ENCODE data around the gene ATXN10. TPM values are rescaled to one million over a fixed set of nuclear protein-coding genes. Genes with fewer than 3 reads are reported as not detected.

The ATXN10 gene
- total and polyA plus RNA-seq, 2 of the 13 experiments (the other 11 are each of a cell fraction or from before 2014, with no cell fraction given), result 60.1 to 194 TPM

DNA sequence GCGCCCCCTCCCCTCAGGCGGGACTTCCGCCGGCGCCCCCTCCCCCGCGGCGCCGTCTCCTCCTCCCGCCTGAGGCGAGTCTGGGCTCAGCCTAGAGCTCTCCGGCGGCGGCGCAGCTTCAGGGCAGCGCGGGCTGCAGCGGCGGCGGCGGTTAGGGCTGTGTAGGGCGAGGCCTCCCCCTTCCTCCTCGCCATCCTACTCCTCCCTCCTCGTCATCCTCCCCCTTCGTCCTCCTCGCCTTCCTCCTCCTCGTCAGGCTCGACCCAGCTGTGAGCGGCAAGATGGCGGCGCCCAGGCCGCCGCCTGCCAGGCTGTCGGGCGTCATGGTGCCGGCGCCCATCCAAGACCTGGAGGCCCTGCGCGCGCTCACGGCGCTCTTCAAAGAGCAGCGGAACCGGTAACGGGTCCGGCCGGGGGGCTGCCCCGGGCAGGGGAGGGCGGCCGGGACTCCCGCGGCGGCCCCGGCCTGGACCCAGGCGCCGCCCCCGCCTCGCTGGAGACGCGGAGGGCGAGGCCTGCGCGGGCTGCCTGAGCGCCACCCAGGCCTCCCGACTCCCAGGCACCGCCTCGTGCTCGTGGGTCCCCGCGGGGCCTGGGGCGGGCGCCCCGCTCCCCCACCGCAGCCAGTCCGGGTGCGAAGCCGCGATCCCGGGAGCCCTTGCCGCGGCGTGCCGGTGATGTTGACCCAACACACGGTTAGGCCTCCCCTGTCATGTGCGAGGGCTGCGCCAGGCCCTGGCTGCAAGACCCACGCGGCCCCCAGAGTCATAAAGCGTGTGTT is at the start of gene ATXN10 (continued):
- TF ChIP-seq, protein P1, sequence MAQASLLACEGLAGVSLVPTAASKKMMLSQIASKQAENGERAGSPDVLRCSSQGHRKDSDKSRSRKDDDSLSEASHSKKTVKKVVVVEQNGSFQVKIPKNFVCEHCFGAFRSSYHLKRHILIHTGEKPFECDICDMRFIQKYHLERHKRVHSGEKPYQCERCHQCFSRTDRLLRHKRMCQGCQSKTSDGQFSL (CRISPR knock-in tag; IDR thresholded peaks at IDR 0.05), result peak; percentile 59; the same call in 1 of the 2 replicates
- TF ChIP-seq ZNF607 (CRISPR knock-in tag; IDR thresholded peaks at IDR 0.05; ENCODE audit: borderline replicate concordance) (0 out of 2 replicates have a peak, but pooled peaks have one; percentile 21), ZSCAN9 (CRISPR knock-in tag; IDR thresholded peaks at IDR 0.05; ENCODE audit: borderline replicate concordance) (no peak), ZNF761 (CRISPR knock-in tag; conservative IDR thresholded peaks at IDR 0.05) (no peak), ZNF614 (CRISPR knock-in tag; IDR thresholded peaks at IDR 0.05; ENCODE audit: borderline replicate concordance) (no peak), KAT8 (CRISPR knock-in tag; IDR thresholded peaks at IDR 0.05) (peak; percentile 63; the same call in 1 of the 2 replicates), ASH2L (IDR thresholded peaks at IDR 0.05; ENCODE audit: insufficient read length, low read depth, low read length) (peak; percentile 78), ZNF235 (CRISPR knock-in tag; IDR thresholded peaks at IDR 0.05; ENCODE audit: borderline replicate concordance) (peak; percentile 16; the same call in 1 of the 2 replicates), ZC3H4 (CRISPR knock-in tag; IDR thresholded peaks at IDR 0.05; ENCODE audit: borderline replicate concordance) (no peak), PRDM4 (CRISPR knock-in tag; IDR thresholded peaks at IDR 0.05; ENCODE audit: borderline replicate concordance) (no peak), ADNP (CRISPR knock-in tag; IDR thresholded peaks at IDR 0.05) (no peak), TCF7 (IDR thresholded peaks at IDR 0.05; ENCODE audit: low read depth) (no peak), JUN (CRISPR knock-in tag; IDR thresholded peaks at IDR 0.05) (0 out of 2 replicates have a peak, but pooled peaks have one; percentile 6), KAT7 (CRISPR knock-in tag; IDR thresholded peaks at IDR 0.05; ENCODE audit: borderline replicate concordance) (peak; percentile 36; the same call in 1 of the 2 replicates), WIZ (CRISPR knock-in tag; IDR thresholded peaks at IDR 0.05) (0 out of 2 replicates have a peak, but pooled peaks have one; percentile 21), ZNF367 (CRISPR knock-in tag; IDR thresholded peaks at IDR 0.05; ENCODE audit: borderline replicate concordance) (no peak; the same call in 1 of the 2 replicates), HBP1 (CRISPR knock-in tag; IDR thresholded peaks at IDR 0.05; ENCODE audit: low read depth) (no peak), RNF219 (CRISPR knock-in tag; IDR thresholded peaks at IDR 0.05) (no peak), SIN3A (IDR thresholded peaks at IDR 0.05; ENCODE audit: borderline replicate concordance, low read depth, low read length) (0 out of 2 replicates have a peak, but pooled peaks have one; percentile 50)
- TF ChIP-seq, protein P2, sequence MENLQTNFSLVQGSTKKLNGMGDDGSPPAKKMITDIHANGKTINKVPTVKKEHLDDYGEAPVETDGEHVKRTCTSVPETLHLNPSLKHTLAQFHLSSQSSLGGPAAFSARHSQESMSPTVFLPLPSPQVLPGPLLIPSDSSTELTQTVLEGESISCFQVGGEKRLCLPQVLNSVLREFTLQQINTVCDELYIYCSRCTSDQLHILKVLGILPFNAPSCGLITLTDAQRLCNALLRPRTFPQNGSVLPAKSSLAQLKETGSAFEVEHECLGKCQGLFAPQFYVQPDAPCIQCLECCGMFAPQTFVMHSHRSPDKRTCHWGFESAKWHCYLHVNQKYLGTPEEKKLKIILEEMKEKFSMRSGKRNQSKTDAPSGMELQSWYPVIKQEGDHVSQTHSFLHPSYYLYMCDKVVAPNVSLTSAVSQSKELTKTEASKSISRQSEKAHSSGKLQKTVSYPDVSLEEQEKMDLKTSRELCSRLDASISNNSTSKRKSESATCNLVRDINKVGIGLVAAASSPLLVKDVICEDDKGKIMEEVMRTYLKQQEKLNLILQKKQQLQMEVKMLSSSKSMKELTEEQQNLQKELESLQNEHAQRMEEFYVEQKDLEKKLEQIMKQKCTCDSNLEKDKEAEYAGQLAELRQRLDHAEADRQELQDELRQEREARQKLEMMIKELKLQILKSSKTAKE (CRISPR knock-in tag; IDR thresholded peaks at IDR 0.05; ENCODE audit: borderline replicate concordance), result peak; percentile 72; the same call in 1 of the 2 replicates

Measured in HepG2 (cell line).